ENCODE results near the gene R3HDM2. TPM values are rescaled to one million over a fixed set of nuclear protein-coding genes. Genes with fewer than 3 reads are reported as not detected.

Gene R3HDM2
- total RNA-seq, 1 experiment from 2014 or later = 34.7 TPM

DNA sequence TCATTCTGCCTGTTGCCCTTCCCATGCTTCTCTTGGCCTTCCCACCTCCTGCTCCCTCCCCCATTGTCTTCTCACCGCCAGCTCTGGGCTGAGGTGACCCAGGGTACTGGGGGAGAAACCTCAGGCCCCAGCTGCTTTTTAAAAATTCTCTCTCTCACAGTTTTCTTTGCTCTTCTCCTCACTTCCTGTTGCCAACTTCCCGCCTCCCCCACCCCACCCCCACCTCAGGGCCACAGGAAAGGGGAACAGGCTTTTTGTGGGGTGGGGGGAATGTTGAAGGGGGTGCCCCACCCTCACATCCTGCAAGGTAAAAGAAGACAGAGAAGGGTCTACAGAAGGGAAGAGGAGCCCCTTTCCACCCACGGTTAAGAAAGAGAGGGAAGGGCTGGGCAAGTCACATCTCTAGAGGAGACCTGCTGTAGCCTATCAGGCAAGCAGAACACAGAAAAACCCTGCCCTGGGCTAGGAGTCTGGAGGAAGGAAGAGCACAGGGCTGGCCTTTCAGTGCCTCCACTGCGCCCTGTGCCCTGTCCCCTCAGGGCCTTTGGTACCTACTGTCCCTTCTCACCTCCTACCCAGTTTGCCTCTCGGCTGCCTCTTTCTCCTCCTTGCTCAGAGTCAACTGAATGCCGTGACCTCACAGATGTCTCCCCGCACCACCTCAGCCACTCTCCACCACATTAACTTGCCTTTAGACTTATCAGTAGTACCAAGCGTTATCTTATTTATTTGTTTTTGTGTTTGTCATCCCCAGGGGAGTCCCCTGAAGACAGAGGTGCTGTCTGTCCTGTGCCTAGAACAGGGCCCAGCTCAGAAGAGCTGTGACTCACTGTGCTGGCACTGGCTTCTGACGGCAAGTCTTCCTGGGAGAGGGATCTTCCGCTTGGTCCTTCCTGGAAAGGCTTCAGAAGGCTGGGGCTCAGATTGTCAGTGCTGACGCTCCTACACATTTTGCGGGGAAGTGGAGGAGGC, 47.2 kb upstream of the R3HDM2 start:
- no peaks in the 10 kb centered on the region for H3K36me3 Mint-ChIP-seq
- ChIA-PET POLR2A (interaction anchor here (0.9 kb wide), 1 partner anchor 19 kb away, joined by 3 read pairs; the partner anchor contains the start of gene GLI1), CTCF (interaction anchor here (1.3 to 5.0 kb wide), 3 partner anchors 12 to 25 kb away, joined by 3 to 88 read pairs (median 12); partner anchors contain the start of gene GLI1)
- no peak overlapping the region for H3K27ac Mint-ChIP-seq
- no peak for DNase-seq (ENCODE audit: low spot score)
- H3K4me1 Mint-ChIP-seq = peaks cover 41% of the 10 kb centered on the region
- H3K9me3 Mint-ChIP-seq = no peaks in the 10 kb centered on the region
- peaks cover 83% of the 10 kb centered on the region for H3K27me3 Mint-ChIP-seq (ENCODE audit: low read depth)
- ATAC-seq = peak; percentile 20
- no peak overlapping the region for H3K4me3 Mint-ChIP-seq
- no peak for TF ChIP-seq ZNF219 (CRISPR knock-in tag; IDR thresholded peaks at IDR 0.05; ENCODE audit: borderline replicate concordance)
- no peak for TF ChIP-seq SMAD3 (CRISPR knock-in tag; IDR thresholded peaks at IDR 0.05; ENCODE audit: borderline replicate concordance)
- TF ChIP-seq, protein P1, sequence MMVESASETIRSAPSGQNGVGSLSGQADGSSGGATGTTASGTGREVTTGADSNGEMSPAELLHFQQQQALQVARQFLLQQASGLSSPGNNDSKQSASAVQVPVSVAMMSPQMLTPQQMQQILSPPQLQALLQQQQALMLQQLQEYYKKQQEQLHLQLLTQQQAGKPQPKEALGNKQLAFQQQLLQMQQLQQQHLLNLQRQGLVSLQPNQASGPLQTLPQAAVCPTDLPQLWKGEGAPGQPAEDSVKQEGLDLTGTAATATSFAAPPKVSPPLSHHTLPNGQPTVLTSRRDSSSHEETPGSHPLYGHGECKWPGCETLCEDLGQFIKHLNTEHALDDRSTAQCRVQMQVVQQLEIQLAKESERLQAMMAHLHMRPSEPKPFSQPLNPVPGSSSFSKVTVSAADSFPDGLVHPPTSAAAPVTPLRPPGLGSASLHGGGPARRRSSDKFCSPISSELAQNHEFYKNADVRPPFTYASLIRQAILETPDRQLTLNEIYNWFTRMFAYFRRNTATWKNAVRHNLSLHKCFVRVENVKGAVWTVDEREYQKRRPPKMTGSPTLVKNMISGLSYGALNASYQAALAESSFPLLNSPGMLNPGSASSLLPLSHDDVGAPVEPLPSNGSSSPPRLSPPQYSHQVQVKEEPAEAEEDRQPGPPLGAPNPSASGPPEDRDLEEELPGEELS (CRISPR knock-in tag; IDR thresholded peaks at IDR 0.05) = no peak
- no peak for TF ChIP-seq ZBTB21 (CRISPR knock-in tag; IDR thresholded peaks at IDR 0.05; ENCODE audit: borderline replicate concordance)
- TF ChIP-seq TEAD4 (CRISPR knock-in tag; IDR thresholded peaks at IDR 0.05) = no peak
- TF ChIP-seq SOX15 (CRISPR knock-in tag; IDR thresholded peaks at IDR 0.05) = no peak
- no peak for TF ChIP-seq ZNF232 (CRISPR knock-in tag; IDR thresholded peaks at IDR 0.05)
- no peak for TF ChIP-seq SMAD4 (CRISPR knock-in tag; IDR thresholded peaks at IDR 0.05)
- TF ChIP-seq JAZF1 (CRISPR knock-in tag; IDR thresholded peaks at IDR 0.05) = no peak
- TF ChIP-seq, protein P2, sequence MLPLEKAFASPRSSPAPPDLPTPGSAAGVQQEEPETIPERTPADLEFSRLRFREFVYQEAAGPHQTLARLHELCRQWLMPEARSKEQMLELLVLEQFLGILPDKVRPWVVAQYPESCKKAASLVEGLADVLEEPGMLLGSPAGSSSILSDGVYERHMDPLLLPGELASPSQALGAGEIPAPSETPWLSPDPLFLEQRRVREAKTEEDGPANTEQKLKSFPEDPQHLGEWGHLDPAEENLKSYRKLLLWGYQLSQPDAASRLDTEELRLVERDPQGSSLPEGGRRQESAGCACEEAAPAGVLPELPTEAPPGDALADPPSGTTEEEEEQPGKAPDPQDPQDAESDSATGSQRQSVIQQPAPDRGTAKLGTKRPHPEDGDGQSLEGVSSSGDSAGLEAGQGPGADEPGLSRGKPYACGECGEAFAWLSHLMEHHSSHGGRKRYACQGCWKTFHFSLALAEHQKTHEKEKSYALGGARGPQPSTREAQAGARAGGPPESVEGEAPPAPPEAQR (CRISPR knock-in tag; IDR thresholded peaks at IDR 0.05) = no peak
- TF ChIP-seq, protein P3, sequence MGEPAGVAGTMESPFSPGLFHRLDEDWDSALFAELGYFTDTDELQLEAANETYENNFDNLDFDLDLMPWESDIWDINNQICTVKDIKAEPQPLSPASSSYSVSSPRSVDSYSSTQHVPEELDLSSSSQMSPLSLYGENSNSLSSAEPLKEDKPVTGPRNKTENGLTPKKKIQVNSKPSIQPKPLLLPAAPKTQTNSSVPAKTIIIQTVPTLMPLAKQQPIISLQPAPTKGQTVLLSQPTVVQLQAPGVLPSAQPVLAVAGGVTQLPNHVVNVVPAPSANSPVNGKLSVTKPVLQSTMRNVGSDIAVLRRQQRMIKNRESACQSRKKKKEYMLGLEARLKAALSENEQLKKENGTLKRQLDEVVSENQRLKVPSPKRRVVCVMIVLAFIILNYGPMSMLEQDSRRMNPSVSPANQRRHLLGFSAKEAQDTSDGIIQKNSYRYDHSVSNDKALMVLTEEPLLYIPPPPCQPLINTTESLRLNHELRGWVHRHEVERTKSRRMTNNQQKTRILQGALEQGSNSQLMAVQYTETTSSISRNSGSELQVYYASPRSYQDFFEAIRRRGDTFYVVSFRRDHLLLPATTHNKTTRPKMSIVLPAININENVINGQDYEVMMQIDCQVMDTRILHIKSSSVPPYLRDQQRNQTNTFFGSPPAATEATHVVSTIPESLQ (CRISPR knock-in tag; IDR thresholded peaks at IDR 0.05) = no peak
- TF ChIP-seq, protein P4, sequence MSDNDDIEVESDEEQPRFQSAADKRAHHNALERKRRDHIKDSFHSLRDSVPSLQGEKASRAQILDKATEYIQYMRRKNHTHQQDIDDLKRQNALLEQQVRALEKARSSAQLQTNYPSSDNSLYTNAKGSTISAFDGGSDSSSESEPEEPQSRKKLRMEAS (CRISPR knock-in tag; IDR thresholded peaks at IDR 0.05) = no peak

DNA sequence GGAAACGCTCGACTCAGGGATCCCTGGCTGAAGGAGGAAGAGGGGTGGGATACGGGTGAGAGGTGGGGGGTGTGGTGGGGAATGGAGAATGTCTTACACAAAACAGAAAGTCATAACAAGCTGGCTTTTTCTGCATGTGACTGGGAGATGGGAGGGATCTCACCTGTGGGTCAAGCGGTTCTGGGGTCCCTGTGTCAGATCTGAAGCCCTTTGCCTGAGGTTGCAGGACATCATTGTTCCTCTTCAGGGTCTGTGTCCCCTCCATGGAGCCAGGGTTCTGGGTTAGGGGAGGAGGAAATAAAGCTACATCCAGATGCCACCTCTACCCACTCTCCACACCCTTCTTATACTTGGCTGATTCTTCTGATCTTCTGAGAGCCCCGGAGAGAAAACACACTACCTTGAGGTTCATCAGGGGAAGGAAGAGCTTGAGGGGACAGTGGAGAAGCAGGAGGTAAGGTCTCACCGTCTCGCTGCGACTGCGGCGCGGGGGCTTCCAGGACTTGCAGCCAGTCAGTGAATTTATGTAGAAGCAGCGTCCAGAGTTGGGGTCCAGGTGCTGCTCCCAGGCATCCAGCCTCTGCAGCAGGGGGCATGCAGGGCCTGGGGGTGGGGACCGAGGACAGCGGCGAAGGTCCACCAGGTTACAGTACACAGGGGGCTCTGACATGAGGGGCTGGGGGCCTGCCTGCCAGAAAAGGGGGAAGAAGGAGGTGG, 46.3 kb upstream of the R3HDM2 start:
- ChIA-PET CTCF (interaction anchor here (0.6 to 5.0 kb wide), 14 partner anchors 9 to 264 kb away, joined by 3 to 88 read pairs (median 5); partner anchors contain the start of genes GLI1 and SHMT2), POLR2A (interaction anchor here (0.9 kb wide), 1 partner anchor 18 kb away, joined by 3 read pairs; the partner anchor contains the start of gene GLI1)
- Mint-ChIP-seq H3K9me3 (no peaks in the 10 kb centered on the region), H3K27ac (no peak overlapping the region), H3K36me3 (no peaks in the 10 kb centered on the region), H3K27me3 (ENCODE audit: low read depth) (peaks cover 91% of the 10 kb centered on the region), H3K4me1 (peaks cover 41% of the 10 kb centered on the region), H3K4me3 (peak overlapping the region; percentile 30; the same call in 1 of the 2 replicates)
- ATAC-seq = no peak
- no peak for DNase-seq (ENCODE audit: low spot score)
- TF ChIP-seq, protein P5, sequence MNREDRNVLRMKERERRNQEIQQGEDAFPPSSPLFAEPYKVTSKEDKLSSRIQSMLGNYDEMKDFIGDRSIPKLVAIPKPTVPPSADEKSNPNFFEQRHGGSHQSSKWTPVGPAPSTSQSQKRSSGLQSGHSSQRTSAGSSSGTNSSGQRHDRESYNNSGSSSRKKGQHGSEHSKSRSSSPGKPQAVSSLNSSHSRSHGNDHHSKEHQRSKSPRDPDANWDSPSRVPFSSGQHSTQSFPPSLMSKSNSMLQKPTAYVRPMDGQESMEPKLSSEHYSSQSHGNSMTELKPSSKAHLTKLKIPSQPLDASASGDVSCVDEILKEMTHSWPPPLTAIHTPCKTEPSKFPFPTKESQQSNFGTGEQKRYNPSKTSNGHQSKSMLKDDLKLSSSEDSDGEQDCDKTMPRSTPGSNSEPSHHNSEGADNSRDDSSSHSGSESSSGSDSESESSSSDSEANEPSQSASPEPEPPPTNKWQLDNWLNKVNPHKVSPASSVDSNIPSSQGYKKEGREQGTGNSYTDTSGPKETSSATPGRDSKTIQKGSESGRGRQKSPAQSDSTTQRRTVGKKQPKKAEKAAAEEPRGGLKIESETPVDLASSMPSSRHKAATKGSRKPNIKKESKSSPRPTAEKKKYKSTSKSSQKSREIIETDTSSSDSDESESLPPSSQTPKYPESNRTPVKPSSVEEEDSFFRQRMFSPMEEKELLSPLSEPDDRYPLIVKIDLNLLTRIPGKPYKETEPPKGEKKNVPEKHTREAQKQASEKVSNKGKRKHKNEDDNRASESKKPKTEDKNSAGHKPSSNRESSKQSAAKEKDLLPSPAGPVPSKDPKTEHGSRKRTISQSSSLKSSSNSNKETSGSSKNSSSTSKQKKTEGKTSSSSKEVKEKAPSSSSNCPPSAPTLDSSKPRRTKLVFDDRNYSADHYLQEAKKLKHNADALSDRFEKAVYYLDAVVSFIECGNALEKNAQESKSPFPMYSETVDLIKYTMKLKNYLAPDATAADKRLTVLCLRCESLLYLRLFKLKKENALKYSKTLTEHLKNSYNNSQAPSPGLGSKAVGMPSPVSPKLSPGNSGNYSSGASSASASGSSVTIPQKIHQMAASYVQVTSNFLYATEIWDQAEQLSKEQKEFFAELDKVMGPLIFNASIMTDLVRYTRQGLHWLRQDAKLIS (CRISPR knock-in tag; IDR thresholded peaks at IDR 0.05; ENCODE audit: borderline replicate concordance) = no peak
- TF ChIP-seq NFYB (CRISPR knock-in tag; conservative IDR thresholded peaks at IDR 0.05; ENCODE audit: low read depth) (no peak), ZBTB21 (CRISPR knock-in tag; IDR thresholded peaks at IDR 0.05; ENCODE audit: borderline replicate concordance) (no peak), GTF2I (CRISPR knock-in tag; conservative IDR thresholded peaks at IDR 0.05) (no peak), NR3C1 (CRISPR knock-in tag; conservative IDR thresholded peaks at IDR 0.05; ENCODE audit: low read depth) (no peak)
- TF ChIP-seq, protein P6, sequence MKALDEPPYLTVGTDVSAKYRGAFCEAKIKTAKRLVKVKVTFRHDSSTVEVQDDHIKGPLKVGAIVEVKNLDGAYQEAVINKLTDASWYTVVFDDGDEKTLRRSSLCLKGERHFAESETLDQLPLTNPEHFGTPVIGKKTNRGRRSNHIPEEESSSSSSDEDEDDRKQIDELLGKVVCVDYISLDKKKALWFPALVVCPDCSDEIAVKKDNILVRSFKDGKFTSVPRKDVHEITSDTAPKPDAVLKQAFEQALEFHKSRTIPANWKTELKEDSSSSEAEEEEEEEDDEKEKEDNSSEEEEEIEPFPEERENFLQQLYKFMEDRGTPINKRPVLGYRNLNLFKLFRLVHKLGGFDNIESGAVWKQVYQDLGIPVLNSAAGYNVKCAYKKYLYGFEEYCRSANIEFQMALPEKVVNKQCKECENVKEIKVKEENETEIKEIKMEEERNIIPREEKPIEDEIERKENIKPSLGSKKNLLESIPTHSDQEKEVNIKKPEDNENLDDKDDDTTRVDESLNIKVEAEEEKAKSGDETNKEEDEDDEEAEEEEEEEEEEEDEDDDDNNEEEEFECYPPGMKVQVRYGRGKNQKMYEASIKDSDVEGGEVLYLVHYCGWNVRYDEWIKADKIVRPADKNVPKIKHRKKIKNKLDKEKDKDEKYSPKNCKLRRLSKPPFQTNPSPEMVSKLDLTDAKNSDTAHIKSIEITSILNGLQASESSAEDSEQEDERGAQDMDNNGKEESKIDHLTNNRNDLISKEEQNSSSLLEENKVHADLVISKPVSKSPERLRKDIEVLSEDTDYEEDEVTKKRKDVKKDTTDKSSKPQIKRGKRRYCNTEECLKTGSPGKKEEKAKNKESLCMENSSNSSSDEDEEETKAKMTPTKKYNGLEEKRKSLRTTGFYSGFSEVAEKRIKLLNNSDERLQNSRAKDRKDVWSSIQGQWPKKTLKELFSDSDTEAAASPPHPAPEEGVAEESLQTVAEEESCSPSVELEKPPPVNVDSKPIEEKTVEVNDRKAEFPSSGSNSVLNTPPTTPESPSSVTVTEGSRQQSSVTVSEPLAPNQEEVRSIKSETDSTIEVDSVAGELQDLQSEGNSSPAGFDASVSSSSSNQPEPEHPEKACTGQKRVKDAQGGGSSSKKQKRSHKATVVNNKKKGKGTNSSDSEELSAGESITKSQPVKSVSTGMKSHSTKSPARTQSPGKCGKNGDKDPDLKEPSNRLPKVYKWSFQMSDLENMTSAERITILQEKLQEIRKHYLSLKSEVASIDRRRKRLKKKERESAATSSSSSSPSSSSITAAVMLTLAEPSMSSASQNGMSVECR (CRISPR knock-in tag; IDR thresholded peaks at IDR 0.05; ENCODE audit: borderline replicate concordance) = no peak

Data from WTC11 (cell line).